D341Med (cell line): ENCODE results near the gene GRIK3.
A peak's percentile ranks its signal among the peaks of the same experiment; 100 is the strongest.
"Not testable (repeated sequence)": the region's sequence is repeated elsewhere in the genome, so short reads cannot be mapped to it uniquely, and the experiment has no call there.

Experiments
- DNase-seq: peaks from one replicate; pipeline ENCODE4 v3.0.0; 2012; ENCODE audit warnings: low spot score

The GRIK3 gene

DNA sequence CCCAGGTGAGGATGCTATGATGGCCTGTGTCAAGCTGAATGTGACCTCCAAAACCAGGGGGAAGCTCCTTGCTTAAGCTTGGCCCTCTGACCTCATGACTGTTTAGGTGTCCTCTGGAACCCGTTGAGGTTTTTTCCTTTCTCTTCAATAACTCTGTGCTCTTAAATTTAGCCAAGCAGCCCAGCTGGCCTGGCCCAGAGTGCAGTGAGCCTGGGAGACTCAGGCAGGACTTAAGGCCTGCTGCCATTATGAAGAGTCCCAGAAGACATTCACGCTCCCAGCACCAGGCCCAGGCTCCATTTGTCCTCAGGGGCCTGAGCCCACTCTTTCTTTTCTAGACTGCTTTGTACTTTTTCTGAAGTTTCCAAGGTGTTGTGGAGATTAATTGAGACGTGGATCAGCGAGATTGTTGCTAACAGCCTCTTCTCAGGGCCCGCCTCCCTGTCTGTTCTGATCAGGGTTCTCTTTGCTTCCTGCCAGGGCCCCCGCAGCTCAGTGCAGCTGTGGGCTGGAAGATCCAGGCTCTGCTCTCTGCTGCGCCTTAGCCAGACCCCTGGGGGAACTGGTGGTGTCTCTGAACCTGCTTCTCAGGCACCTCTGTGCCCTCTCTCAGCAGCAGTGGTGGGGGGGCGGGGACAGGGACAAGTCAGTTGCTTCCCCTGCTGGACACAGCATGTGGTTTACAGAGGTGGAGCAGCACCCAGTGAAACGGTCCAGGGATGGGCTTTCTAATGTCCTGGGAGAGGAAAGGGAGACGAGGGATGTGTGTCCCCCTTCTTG is 124.2 kb downstream of the GRIK3 start:
- DNase-seq: peak; percentile 8

DNA sequence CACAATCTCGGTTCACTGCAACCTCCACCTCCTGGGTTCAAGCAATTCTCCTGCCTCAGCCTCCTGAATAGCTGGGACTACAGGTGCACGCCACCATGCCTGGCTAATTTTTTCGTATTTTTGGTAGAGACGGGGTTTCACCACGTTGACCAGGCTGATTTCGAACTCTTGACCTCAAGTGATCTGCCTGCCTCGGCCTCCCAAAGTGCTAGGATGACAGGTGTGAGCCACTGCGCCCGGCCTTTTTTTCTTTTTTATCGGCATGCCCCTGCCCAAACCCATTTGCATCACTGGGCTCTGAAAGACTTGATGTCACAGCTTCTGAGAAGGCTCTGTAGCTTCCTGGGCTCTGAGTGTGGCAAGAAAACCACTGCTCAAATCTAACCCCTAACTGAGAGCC is 125.0 kb downstream of the GRIK3 start:
- peak; percentile 8 for DNase-seq

DNA sequence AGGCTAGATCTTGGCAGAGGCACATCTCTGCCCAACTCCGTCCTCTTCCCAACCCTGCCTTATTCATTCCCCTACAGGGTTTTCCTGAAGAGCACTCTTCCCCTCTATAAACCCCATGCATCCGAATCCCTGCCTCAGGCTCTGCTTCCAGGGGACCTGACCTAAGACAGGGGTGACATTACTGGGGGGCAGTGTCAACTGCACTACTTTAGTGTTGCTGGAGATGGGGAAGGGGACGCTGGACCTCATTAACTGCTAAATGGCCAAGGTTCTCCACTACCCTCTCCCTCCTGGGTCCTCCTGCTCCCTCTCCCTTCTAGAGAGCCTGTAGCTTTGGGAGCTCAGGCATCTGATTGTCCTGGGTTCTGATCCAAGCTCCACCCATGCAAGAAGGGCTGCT is 126.2 kb downstream of the GRIK3 start:
- peak; percentile 5 for DNase-seq

DNA sequence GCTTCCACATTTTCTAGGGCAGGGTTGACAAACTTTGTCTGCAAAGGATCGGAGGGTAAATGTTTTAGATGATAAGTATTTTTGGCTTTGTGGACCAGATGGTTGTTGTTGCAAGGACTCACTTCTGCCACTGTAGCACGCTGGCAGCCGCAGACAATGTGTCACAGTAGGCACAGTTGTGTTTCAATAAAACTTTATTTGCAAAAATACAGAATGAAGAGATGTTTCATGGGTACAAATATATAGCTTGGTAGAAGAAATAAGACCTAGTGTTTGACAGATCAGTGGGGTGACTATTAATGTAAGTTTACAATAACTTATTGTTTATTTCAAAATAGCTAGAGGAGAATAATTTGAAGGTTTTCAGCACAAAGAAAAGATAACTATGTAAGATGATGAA is 127.8 kb downstream of the GRIK3 start:
- DNase-seq: peak; percentile 3

DNA sequence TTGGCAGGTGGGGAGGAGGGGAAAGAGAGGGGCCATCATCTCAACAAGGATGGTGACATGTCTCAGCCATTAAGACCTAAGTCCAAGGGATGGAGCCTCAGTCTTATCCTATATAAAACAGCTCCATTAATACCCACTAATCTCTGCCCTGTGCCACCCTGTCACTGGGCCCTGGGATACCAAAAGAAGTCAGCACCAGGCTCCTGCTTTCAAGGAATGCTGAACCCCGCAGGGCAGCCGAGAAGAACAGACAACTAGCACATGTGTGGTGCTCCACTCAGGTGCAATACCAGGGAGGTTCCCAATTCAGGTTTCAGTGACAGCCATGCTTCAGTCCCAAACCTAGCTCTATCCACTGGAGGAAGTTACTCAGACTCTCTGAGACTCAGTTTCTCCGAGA is 128.4 kb downstream of the GRIK3 start:
- DNase-seq: peak; percentile 3

DNA sequence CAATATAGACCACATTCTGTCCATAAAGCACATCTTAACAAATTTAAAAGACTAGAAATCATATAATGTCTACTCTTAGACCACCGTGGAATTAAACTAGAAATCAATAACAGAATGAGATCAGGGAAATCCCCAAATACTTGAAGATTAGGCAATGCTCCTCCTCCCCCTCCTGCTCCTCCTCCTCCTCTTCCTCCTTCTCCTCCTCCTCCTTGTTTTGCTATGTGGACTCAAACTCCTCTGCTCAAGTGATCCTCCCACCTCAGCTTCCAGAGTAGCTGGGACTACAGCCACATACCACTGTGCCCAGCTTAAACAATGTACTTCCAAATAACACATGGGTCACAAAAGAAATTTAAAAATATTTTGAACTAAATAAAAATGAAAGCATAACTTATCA is 134.2 kb downstream of the GRIK3 start:
- DNase-seq: no peak

DNA sequence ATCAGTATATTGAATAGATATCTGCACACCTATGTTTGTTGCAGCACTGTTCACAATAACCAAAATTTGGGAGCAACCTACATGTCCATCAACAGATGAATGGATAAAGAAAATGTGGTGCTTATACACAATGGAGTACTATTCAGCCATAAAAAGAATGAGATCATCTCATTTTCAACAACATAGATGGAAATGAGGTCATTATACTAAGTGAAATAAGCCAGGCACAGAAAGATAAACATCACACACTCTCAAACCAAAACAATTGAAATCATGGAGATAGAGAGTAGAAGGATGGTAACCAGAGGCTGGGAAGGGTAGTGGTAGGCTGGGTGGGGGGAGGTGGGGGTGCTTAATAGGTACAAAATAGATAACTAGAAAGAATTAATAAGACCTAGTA is 136.5 kb downstream of the GRIK3 start:
- not testable (repeated sequence) for DNase-seq

DNA sequence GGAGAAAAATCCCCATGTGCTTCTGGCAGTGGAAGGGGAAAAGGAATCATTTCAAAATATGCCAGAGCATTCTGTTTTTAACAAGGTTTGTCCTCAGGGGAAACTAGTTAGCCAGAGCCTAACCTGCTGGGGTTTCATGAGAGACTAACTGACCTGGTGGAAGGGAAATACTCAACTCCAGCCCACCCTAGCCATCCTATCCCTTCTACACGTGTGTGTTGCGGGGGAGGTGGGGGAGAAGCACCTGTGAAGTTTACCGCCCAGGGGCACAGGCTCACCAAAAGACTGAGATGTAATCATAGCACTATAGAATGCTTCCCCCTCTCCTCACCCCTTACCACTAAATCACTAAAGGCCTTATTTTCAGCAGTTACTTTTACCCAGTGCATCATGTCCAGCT is 139.5 kb downstream of the GRIK3 start:
- DNase-seq: peak; percentile 3

DNA sequence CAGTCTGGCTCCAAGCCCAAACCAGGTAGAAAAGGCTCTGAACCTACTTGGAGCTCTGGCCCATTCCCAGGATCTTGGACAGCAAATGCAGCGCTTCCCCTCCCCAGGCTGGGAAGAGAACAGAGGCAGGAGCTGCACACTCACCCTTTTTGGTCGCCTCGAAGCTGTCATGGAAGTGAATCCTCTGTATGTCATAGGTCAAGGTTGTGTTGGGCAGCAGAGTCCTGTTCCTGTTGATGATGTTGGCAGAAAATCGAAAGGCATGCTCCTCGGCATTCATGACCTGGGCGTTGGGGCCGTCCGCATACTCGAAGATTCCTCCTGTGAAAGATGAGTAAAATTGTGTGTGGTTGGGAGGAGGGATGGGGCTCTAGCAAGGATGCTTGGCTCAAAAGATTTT is 143.5 kb downstream of the GRIK3 start:
- DNase-seq: peak; percentile 4

DNA sequence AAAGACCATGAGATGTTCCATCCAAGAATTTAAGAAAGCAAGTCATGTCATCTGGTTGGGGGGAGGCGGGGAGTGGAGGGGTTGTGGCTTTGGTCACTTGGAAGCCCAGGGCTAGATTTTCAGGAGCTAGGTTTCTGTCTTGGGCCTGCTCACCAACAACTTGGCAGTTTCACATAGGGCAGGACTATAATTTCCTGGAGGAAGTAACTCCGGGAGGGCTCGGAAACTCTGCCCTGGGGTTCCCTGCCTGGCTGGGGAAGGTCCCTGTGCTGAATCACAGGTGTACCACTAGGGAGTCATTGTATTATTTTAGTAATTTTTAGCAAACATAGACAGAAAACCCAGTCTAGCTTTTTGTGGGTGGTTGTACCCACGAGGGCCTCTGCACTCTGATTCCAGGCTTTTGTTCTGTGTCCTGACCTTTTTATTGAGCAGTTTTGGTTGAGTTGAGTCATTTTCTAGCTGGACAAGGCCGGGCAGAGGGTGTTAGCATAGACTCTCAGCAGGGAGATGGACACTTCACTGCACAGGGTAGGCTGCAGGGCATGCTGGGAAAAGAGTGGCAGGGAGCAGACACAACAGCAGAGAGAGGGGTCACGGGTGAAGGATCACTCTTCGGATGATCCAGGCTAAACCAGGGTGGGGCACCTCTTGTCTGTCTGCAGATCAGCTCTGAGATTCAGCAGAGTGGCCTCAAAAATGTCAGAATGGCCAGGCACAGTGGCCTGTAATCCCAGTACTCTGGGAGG is 144.7 kb downstream of the GRIK3 start:
- DNase-seq: peak; percentile 3

DNA sequence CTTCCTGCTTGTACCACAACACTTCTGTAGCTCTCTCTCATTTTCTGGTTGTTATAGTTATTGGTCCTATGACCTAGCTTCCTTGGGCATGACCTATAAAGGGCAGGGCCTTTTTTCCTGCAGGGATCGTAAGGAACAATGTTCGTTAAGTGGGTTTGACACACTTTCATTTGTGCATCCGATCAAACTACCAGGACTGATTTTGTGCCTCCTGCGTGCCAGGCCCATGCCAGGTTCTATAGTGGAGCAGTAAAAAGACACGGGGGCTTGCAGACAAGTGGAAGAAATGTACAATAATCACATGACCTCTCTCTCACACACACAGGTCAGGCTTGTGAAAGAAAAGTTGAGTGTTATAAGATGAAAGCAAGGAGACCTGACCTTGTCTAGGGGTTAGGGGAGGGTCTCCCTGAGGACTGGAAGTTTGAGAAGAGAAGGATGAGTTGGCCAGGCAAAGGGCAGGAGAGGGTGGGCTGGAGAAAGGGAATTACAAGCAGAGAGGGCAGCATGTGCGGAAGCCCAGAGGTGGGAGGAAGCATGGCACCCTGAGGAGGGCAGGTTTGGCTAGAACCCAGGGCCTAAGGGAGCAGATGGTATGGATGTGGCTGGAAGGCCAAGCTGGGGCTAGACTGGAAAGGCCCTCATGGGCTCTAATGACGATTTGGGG is 145.4 kb downstream of the GRIK3 start:
- peak; percentile 6 for DNase-seq

DNA sequence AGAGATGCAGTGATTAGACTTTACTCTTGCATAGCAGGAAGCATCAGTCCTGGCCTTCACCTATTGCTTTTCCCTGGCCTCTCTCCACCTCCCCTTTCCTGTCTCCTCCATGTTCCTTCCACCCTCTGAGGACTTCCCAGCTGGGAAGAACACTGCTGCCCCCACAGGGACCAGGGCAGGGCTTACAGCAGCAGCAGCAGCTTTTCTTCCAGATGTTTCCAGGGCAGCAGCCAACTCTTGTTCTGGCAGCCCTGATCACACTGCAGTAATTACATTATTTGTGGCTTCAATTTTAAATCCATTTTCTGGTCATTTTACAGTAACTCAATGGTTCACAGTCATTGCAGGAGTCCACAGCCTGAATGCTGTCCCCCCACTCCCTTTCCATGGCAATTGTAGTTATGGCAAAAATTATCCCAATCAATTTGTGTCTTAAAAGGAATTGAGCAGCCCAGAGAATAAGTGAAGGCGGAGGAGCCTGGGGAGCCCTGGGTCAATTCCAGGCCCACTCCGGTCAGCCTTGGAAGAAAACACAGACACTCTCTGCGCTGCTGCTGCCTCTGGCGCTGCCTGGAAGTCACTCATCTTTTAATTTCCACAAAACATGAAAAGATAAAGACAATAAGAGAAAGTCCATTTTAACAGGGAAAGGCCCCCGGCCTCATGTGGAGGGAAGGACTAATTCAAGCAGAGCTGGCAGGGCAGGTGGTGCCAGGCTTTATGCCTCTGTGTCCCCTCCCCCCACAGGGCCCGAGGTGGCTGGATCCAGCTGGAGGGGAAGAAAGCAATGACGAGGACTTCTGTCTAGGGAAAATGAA is 148.6 kb downstream of the GRIK3 start:
- peak; percentile 40 for DNase-seq

DNA sequence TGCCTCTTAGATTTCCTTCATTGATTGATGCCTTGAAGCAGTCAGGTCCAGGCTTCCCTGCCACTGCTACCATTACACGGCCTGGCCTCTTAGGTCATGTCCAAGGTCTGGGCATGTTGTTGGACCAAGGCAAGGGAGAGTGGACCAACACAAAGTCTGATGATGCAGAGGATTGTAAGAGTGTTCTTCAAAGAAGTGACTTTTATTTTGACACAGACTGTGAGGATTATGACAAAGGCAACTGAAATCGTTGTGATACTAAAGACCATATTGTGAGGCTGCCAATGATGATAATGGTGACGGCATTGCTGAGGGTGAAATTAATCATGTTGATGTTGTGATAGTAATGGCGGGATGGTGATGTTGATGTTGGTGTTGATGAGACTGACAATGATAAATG is 149.5 kb downstream of the GRIK3 start:
- no peak for DNase-seq

DNA sequence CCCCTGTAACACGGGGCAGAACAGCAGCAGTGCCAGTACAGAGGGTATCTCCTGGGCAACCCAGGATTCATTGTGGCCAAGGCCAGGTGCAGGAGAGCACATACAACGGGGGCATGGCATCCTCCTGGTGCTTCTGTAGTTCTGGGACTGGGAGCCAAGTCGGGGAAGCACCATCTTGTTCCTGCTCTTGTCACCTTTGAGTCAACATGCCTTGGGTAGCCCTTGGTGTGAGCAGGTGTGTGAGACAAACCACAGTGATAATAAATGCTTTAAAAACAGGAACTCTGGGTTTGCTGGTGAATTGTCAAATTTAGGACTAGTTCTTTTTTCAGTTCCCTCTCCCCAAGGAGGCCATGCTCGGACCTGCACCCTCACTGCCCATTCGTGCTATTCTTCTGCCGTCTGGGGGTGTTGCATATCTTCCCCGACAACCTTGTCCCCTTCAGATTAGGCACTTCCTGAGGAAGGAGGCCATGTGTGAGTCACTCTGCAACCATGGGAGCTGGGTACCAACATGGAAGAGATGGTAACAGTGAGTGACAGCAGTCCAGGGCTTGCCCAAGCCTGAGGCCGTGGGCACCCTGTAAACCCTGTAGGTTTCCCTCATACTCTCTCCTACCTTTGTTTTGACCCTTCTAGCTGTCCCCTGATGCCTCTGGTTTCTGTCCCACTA is 150.2 kb downstream of the GRIK3 start:
- peak; percentile 5 for DNase-seq

DNA sequence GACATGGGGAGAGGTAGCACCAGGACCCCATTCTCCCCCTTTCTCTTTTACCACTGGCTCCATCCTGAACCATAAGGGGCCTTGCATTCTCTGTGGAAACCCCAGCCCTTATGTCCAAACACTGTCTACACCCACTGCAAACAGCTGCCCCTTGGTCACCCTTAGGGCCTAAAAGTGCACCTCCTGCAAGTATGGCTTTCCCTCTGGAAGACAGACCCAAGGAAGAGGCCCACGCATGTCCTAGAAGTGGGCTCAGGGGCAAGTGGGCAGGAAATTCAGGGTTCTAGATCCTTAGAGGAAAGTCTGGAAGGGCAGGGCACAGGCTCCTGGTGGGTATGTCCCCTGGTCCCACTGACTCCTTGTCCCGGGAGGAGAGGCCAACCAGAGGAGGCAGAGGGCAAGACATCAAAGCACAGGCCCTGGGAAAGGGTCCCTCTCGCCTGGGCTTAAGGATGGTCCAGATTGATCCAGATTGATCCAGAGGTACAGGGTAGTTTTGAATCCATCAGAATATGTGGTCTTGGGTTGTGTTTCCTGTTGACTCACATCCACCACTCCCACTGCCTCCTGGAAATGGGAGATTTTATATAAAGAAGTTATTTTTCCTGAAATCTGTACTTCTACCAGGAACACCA is 150.9 kb downstream of the GRIK3 start:
- peak; percentile 8 for DNase-seq

DNA sequence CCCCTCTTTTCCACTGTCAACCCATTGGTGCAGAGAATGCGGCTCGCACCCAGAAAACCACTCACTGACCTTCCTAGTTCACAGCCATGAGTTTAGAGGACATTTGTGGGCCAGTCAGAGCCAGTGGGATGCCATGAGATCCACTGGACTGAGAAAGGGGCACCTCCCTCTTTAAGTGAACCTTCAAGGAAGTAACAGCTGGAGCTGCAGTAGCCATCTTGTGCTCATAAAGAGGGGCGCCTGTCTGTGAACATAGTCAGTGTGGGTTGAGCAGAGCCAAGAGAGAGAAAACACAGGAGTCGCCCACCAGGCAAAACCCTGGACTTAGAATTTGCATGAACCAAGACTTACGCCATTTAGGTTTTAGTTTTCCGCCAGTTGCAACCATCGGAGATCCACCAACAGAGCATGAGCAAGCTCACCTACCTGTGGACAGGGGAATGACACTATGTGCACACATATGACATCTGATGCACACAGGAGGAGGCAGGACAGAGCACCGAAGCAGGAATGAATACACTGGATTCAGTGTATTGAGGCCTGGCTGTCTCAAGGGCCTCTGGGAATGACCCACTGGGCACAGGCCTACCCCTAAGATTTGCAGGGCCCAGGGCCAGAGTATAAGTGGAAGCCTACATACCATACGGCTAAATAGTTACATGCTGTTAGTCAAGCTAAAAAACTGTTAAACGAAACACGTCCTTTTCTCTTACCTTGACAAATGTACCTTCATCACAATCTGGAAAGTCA is 151.6 kb downstream of the GRIK3 start:
- DNase-seq: peak; percentile 4

DNA sequence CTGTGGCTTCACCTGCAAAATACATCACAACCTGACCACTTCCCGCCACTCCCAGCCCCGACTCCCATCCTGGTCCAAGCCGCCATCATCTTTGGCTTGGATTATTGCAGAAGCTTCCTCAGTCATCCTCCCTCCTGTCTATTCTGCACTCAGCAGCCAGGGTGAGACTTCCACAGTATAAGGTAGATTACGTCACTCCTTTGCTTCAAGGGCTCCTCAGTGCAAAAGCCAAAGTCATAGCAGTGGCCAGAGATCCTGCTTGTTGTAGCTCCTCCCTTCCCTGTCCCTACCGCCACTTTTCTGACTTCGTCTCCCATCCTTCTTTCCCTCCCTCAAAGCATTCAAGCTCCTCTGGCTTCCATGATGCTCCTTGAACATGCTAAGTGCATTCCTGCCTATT is 152.8 kb downstream of the GRIK3 start:
- DNase-seq: no peak

DNA sequence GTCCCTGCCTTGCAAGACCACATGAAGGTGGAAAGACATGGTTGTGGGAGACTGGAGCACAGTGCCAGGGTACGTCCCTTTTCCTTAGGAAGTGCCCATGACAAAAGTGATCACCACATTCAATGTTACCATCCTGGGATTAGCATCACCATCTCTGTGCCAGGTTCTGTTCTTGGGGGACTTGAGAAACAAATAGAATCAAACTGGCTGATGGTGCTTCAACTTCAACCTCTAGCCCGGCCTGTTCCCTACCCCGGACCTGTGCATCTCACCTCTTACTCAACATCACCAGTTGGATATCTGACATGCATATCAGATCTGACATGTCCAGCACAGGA is 153.3 kb downstream of the GRIK3 start:
- no peak for DNase-seq

DNA sequence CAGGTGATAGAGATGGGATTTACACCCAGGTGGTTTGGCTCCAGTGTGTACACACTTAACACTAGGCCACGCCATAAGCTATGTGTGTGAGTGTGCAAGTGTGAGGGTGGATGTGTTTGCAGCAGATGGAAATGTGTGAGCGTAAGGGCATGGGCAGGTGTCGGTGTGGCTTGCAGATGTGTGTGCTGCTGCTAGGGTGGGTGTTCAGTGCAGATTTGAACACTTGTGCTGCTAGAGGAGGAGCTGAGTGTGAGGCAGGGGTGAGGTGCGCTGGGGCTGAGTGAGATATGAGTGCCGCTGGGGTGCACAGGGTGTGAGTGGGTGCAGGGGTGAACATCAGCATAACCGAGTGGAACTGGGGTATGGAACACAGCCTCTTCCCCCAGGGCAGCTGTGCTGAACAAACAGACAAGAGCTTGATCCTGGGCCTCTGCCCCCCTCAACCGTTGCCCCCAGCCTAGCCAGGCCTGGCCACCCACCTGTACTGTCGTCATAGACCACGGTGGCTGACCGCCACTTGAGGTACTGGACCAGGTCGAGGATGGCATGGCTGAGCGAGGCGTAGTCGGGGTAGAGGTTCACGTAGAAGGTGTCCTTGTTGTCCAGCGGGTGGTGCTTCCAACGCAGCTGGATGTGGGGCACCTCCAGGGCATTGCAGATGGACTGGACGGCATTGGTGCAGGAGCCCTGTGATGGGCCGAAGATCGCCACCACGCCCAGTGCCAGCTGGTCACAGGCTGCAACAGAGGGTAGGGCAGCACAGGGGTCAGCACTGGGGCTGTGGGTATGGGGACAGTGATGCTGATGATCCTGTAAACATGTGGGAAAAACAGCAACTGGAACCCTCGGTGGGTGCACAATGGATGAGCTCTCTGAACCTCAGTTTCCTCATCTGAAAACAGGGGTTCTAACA is 153.9 kb downstream of the GRIK3 start:
- peak; percentile 16 for DNase-seq
